GM21737 (cell line): Measurements from ENCODE around the gene TASOR.
A peak's percentile ranks its signal among the peaks of the same experiment; 100 is the strongest.

Experiments used
- ATAC-seq: cut with Tn5 transposase; IDR thresholded peaks from one replicate; pipeline ENCODE4 v1.9.1; 2021; ENCODE audit warnings: mild to moderate bottlenecking, moderate library complexity; ENCODE audit not compliant: unreplicated experiment

The TASOR gene

DNA sequence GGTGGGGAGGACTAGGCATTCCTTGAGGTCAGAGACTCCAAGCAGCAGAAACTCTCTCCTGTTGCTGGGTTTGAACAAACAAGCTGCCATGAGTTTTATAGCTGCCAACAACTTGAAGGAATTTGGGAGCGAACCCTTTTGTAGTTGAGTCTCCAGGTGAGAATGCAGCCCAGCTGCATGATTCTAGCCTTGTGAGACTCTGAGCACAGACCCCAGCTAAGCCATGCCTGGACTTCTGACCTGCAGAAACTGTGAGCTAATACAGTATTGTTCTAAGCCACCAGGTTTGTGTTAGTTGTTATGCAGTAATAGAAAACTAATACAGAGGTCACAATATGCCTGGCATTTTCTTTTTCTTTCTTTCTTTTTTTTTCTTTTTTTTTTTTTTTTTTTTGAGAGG, 6.2 kb upstream of the TASOR start:
- no peak for ATAC-seq

DNA sequence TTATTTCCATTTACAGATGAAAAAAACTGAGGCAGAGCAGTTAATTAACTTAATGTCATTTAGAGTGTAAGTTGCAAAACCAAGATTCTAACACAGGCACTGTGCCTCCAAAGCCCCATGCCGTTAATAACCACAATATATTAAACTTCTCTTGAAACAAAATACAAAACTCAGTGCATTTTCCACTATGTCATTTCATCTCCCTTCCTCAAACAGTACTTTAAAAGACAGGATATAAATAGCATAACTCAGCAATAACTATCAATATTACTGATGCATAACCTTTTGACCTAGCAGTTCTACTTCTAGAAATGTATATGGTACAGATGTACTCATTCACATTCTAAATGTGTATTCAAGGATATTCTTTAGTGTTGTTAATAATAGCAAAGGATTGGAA, 5.1 kb upstream of the TASOR start:
- ATAC-seq: no peak

DNA sequence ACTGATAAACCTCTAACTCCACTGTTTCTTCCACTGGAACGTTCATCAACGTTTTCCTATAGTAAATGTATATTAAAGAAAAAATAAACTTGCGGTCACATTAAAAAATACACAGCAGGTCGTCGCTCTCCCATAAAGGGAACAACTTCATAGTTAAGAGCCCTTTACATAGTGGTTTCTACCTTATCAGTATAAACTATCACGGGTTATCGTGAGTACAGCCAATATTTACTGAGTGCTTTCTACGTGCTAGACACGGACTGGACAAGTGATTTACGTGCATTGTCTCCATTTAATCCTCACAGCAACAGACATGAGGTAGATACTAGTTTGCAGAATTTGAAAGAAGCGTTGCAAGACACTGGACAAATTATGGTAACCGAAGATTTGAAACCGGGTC, 964 bp upstream of the TASOR start:
- ATAC-seq: no peak

GRCh38 chr3:56682462-56683121, 473 bp downstream of the TASOR start:
- ATAC-seq: peak; percentile 62

DNA sequence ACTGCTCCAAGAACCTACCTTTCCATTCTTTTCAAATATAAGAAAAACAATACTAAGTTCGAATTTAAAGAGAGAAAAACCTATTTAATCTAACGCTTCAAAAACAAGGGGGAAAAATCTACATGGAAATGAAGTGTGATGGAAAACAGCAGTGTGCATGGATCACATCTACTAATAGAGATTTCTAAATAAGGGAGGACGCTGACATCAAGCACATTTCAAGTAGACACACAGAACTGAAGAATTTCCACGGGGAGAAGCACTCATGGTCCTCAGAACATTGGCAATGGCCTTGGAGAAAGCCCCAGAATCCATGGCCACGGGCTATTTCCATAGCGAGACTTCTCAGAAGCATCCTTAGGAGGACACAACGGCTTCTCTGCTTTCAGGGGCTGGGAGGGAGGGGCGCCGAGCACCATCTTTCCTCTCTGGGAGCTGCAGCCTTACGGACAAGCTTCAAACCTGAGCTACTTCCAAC, 1.0 kb downstream of the TASOR start:
- no peak for ATAC-seq

DNA sequence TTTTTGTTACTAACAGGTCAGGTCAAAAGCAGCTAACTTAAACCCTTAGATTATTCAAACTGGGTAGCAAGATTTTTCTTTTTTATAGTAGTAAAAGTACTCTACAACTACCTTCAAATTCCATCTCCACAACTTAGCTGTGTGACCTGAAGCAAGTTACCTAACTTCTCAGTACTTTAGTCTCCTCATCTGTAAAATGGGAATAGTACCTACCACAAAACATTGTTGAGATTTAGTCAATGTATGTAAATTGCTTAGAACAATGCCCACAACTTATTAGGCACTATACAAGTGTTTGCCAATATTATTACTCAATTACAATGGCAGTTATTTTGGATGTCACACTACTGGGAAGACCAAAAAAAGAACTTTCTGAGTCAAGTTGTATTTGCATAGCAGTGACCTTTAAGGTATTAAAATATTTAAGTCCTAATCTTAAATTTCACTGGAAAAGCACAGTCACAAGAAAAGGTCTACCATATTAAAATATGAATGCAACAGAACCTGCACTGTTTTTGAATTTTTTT, 2.9 kb downstream of the TASOR start:
- no peak for ATAC-seq

- ATAC-seq: peak; percentile 72
These were observed 5.8 kb downstream of the TASOR start for GRCh38 chr3:56677286-56677685.

GRCh38 chr3:56673781-56674457, 9.1 kb downstream of the TASOR start:
- no peak for ATAC-seq

GRCh38 chr3:56667973-56668579, 15.0 kb downstream of the TASOR start:
- ATAC-seq: no peak

DNA sequence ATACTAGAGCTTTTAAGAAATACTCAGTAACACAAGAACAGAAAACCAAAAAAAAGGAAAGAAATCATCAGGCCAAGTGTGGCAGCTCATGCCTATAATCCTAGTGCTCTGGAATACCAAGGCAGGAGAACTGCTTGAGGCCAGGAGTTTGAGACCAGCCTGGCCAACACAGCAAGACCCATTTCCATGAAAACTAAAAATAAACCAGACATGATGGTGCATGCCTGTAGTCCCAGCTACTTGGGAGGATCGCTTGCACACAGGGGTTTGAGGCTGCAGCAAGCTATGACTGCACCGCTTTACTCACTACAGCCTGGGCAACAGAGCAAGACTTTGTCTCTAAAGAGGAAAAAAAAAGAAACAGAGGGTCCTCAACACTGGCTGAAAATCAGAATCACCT, 18.2 kb downstream of the TASOR start:
- no peak for ATAC-seq

GRCh38 chr3:56655709-56656108, 27.4 kb downstream of the TASOR start:
- no peak for ATAC-seq

DNA sequence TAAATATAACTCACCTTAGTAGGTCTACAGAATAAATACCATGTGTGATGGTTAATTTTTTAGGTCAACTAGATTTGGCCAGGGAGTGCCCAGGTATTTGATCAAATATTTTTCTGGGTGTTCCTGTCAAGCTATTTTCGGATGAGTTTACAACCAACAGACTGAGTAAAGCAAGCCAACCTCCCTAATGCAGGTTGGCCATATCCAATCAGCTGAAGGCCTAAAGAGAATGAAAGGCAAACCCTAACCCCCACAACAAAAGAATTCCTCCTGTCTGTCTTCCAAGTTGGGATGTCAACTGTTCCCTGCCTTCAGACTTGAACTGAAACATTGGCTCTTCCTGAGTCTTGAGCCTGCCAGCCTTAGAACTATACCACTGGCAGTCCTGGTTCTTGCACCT, 28.6 kb downstream of the TASOR start:
- no peak for ATAC-seq

DNA sequence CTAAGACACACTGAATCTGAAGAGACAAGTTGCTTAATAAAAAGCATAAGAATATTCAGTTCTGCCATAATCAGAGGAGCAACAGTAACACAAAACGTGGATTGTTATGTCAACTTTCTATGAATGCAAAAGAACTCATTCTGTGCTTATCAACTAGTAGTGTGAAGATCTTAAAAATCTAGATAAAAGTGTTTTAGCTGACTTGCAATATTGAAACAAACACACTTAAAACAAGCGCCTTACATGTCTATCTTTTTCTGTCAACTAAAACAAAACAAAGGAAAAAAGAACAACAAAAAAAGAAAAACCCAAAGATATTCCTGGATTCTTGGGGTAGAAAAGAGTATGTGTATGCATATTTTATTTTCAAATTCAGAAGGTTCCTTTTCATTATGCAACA, 37.7 kb downstream of the TASOR start:
- no peak for ATAC-seq

- no peak for ATAC-seq
These were observed 49.2 kb downstream of the TASOR start for GRCh38 chr3:56633602-56634535.
